Right forelimb (tissue), 1 donor: ENCODE data around the gene PCDH15.
"Not testable (repeated sequence)": the region's sequence is repeated elsewhere in the genome, so short reads cannot be mapped to it uniquely, and the experiment has no call there.

Experiments used
- DNase-seq: peaks from one replicate; pipeline ENCODE4 v3.0.0-alpha.2; 2018

Gene PCDH15

DNA sequence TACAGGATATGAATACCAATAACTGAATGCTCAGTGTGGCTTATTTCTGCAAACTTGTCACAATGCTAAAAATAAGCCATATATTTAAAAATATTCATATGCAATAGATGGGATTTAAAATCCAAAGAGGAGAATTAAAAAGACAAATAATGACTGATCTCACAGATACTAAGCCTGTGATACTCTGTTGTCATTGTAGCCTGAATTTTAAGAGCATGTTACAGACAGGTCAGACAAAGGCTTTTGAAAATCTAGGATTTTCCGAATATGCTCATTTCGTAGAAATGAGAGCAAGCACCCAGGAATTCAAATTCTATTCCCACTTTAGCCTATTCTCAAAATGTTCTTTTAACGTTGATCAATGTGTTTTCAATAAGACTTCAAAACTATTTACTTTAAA is 269.7 kb downstream of the PCDH15 start:
- DNase-seq: no peak

DNA sequence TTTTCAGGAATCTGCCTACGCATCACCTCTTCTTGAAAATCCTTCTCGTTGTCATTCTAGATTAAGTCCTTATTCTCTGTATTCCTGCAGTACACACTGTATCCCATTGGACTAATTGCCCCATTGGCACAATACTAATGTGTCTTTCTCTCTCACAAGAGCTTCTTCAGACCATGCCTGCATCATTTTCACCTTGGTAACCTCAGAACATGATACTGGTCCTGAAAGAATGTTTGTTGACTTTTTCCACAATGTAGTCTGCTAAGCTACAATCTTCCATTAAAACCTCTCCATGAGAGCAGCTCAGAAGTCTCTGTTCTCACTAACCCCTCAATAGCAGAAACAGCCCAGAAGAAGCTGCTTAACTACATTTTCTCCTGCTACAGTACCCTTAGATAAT is 270.7 kb downstream of the PCDH15 start:
- no peak for DNase-seq

DNA sequence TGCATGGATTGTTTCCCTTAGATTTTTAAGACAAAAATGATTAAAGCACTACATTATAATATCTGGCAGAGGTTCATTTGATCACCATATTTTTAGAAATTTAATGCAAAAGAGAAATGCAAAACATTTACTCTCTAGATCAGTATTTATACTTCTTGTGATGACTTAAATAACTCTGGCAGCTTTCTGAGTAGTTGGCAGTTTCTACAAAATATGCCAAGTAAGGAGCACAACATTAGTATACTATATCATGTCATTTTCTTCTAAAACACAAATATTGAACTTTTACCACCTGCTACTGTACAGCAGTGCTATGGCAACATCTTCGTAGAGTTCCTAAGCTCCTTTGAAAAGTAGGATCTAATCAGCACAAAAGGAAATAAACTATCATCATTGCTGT is 275.2 kb downstream of the PCDH15 start:
- DNase-seq: no peak

DNA sequence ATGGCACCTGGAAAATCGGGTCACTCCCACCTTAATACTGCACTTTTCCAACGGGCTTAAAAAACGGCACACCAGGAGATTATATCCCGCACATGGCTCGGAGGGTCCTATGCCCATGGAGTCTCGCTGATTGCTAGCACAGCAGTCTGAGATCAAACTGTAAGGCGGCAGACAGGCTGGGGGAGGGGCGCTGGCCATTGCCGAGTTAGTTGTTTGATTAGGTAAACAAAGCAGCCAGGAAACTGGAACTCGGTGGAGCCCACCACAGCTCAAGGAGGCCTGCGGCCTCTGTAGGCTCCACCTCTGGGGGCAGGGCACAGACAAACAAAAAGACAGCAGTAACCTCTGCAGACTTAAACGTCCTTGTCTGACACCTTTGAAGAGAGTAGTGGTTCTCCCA is 285.8 kb downstream of the PCDH15 start:
- DNase-seq: not testable (repeated sequence)

DNA sequence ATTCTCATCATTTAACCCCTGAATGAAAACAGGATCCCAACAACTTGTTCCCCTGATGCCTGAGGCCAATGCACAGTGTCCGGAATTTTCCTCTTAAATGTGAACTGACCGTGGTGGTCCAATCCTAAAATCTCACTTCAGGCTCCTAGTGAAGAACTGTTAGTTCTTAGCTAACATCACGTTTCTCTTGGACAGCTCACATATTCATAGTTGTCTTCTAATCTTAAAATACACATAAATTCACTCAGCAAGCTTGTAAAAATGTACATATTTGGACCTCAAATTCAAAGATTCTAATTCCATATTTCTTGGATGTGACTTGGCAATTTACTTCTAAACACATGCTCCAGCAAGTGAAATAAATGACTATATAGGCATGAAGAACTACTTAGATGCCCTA is 297.2 kb downstream of the PCDH15 start:
- DNase-seq: no peak

DNA sequence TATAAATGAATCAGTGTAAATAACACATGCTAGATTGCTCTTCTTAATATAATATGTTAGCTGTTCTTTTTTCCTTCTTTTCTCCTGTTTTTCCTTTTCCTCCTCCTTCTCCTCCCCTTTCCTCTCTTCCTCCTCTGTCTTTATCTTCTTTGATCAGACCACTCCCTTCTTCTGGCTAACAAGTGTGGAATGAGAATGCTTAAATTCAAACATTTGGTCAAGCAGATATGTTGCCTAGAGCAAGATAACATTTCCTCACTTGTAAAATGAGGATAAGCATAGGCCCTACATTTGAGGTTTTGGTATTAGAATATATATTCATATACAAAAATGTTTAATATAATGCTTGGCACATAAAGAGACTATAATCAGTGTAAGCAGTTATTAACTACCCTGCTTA is 299.1 kb downstream of the PCDH15 start:
- no peak for DNase-seq

DNA sequence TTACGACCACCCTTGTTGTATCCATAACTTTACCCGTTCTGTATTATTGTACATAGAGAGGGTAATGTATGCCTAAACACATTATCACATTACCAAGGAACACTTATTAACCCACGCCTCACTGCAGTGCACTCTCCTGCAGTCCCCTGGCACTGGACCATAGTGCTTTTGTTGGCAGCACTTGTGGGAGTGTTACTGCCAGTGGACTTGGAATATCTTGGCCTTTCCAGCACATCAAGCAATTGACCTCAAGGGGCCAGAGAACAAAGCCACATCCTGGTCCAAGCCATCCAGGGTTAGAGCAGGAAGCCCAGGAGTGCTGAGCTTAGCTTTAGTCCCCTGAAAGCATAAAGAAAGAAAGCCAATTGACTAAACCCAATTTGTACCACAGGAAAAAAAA is 304.2 kb downstream of the PCDH15 start:
- DNase-seq: no peak

DNA sequence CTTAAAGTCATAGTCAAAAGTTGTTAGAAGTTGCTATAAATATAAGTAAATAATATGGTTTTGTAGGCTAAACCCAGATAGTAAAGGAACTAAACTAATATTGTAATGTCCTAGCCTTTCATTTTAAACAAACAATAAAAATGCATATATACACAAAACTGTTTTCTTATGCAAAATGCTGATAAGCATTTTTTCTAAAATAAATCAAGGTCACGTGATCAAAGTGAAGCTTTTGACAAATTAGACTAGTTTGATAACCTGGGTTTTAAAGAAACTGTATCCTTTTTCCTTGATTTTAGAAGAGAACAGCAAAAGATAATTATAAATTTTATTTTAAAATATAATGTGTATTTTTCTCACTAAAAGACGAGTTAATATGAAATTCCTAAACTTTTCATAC is 313.3 kb downstream of the PCDH15 start:
- DNase-seq: no peak

DNA sequence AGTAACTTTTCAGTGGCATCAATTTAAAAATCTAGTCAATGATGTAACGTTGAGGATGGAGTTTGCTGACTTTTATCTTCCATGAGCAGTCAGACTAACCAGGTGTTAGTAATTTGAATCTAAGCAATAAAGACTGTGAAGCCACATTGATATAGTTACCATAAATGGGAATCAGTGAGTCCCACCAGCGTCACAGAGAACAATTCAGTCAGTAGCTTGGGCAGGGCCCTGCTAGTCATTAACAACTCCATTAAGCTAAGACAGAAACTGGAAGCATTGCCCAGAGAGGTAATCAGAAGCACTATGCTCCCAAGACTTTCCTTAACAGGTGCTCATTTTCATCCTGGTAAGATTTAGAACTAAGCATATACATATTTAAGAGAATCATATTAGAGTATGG is 315.1 kb downstream of the PCDH15 start:
- no peak for DNase-seq

DNA sequence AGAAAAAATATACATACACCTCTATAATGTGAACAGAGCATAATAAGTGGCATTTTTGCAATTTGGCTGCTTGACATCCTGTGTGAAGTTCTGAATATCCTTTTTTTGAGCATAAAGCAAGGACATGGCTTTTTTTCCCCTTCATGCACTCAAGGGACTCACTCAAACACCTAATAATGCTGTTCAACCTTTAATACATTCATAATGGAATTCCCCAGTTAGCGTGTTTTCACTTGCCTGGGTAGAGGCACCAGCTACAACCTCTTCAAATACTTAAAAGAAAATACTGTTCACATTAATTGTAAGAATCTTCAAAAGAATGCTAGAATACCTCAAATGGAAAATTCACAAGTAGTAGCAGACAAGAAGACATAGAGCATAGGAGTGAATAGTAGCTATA is 316.8 kb downstream of the PCDH15 start:
- no peak for DNase-seq

DNA sequence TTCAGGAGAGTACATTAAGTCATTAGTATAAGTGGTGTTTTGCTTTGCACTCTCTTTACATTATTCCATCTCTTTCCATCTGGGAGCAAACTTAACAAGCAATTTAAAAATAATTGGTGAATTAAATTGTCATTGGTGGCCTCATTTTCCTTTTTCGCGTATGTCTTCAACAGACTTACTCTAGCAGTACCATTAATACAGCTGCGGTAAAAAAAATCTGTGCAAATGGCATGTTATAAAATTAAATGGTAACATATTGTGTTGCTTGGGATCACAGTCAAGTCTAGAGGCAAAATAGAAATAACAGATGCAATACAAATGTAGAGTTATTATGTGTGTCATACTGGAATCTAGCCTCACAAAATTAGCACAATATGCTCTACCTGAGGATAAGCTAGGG is 322.4 kb downstream of the PCDH15 start:
- no peak for DNase-seq

DNA sequence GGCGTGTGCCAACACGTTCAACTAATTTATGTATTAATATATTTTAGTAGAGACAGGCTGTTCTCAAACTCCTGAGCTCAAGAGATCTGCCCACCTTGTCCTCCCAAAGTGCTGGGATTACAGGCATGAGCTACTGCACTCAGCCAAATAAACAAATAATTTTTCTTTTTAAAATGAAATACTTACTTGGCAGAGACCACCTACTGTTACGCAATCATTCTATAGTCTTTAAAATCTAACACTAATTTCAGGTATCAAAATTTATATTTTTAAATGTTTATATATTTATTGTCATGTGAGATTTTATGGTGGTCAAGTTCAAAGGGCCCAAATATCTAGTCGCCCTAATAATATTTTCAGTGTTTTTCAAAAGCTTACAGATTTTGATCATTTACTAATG is 323.3 kb downstream of the PCDH15 start:
- DNase-seq: no peak

DNA sequence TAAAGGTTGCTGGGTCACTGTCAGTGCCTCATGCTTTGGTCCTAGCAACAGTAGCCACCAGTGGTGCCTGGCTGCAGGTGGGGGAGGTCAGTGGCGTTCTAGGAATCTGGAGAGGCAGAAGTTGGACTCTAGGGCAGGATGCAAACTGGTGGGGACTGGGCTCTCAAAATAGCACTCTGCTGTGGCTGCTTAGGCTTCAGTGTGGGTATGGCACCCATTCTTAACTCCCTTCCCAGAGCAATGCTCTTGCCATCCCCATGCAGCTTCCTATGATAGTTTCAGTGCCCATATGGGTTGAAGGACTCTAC is 330.8 kb downstream of the PCDH15 start:
- DNase-seq: no peak

DNA sequence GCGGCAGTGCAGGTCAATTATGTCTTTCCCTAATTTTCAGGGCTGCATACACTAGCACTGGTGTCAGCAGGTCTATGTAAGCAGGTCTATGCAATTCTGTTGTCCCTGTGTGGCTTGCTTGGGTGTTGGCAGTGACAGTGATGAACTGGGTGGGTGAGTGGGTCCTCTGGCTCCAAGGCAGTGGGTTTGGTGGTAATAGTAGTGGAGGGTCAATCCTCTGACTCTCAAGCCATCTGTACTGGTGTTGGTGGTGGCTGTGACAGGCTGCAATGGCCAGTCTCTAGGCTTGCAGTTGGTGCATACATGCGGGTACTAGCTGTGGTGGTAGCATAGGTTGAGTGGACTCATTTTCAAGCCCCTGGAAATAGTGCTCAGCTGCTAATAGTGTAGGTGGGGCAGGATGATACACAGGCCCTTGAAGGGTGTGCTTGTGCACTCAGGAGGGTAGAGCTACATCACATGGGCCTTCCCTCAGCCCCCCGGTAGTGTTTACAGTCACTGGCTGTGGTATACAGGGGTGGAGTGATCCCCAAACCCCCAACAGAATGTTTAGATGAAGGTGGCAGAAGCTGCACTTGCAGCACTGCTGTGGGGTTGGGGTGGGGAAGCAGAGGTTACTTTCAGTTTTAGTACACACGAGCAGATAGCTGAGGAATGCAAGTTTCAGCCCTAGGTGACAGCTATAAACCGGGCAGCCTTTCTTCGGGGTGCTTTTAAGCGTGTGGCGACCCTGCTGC is 331.3 kb downstream of the PCDH15 start:
- no peak for DNase-seq

DNA sequence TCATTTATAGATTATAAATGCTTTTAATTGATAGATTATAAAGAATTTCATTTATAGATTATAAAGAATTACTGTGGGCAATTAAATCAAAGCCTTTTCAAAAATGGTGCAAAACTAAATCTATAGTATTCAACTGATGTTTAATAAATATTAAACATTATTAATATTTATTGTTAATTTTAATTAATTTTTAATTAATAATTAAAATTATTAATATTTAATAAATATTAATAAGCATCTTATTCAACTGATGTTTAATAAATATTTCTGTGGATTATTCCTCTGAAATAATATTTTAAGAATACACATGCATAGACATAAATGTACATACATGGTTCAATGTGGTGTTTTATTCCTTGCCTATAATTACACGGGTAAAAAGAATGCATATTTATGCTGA is 346.8 kb downstream of the PCDH15 start:
- DNase-seq: no peak

DNA sequence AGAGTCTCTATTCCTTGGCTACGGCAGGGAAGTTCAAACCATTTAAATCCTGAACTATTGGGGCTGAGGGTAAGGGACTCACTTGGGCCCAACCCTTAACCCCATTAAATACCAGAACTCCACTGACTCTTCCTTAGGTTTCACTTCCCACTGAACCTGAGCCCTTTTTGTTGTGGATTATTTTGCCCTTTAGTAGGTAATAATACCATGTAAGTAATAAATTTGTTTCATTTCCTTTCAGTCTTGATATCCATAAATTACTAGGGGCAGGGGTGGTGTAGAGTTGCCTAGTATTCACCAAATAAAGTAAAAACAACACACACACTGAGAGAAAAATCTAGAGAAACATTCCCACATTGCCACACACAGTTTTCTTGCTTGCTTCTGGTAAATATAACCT is 352.0 kb downstream of the PCDH15 start:
- DNase-seq: no peak

DNA sequence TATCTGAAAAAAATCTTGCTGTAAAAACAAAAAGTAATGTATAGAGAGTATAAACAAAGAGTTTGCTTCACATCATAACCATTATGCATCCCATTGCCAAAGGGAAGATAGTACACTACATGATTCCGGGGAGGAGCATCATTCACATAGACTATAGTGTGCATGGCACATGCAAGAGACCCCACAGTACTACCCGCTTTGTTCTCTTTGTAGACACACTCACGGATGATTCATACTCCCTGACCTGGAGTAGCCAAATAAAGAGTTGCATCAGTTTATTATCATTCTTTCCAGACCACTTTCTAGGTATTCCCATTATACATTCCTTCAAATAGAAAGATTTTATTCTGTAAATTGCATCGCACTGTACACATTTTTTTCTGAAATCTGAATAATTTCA is 356.9 kb downstream of the PCDH15 start:
- no peak for DNase-seq

DNA sequence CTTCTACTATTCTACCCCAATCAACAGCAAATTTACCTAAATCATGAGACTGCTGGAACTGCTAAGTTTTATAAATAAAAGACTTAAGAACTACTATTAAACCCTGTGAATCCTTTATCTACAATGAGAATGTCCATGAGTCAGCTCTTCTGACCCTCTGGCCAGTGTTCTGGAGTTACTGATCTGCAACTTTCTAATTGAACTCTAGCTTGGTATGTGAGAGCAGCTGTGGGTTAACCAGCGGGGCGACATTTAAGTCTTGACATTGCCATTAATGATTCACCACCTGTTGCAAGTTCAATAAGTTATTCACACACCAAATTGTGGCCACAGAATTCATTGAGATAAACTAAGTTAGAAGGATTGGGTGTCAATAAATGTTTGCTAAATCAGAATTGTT is 359.8 kb downstream of the PCDH15 start:
- DNase-seq: no peak

DNA sequence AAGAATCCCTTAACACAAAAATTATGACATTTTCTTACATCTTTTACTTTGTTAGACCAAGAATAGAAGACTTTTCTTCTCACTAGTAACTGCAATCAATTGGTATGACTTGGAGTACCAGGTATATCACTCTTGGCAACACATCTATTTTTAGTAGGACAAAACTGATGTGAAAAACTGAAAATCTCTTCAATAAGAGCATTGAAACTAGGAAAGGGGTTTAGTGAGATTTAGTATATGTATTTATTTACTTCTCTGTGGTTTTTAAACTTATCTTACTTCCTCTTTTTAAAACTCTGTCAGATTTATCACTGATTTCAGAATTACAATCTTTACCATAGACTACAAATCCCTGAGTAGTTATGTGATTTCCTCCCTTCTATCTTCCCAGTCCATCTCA is 366.2 kb downstream of the PCDH15 start:
- DNase-seq: no peak

DNA sequence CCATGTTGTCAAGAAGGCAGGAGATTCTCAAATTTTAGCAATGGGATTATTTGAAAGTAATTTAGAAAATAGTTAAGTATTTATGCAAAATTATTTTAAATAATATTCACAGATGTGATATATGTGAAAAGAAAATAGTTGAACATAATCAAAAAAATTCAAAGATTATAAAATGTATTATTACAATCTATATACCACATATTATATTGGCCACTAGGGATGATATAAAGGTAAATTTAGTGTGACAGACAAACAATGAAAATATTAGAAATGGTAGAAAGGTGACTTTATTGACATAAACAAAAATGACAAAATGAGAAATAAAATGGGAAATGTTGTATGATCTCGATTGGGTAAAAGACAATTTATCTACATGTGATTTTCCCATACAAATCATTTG is 385.5 kb downstream of the PCDH15 start:
- DNase-seq: no peak

DNA sequence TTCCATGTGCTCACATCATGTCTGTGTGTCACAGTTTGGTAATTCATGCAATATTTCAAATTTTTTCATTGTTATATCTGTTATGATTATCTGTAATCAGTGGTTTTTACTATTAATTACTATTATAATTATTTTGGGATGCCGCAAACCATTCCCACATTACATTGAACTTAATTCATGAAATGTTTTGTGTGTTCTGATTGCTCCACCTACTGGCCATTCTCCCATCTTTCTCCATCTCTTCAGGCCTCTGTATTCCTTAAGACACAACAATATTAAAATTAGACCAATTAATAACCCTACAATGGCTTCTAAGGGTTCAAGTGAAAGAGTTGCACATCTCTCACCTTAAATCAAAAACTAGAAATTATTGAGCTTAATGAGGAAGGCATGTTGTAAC is 398.5 kb downstream of the PCDH15 start:
- no peak for DNase-seq

DNA sequence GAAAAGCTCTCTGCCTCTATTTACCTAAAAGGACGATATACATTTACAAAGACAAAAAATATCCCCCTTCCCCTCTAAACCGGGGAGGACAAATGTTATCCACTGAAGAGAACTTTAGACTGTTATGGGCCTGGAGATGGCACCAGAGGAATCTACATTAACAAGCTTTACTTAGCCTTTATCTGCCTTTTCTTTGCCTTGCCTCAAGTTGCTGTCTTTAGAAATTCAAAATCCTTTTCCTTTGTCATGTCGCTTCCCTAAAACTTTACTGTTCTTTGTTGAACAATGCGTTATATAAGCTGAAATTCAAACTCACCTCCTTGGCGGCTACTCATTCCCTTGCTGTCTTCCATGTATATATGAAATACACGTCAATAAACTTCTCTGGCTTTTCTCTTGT is 405.0 kb downstream of the PCDH15 start:
- DNase-seq: no peak

DNA sequence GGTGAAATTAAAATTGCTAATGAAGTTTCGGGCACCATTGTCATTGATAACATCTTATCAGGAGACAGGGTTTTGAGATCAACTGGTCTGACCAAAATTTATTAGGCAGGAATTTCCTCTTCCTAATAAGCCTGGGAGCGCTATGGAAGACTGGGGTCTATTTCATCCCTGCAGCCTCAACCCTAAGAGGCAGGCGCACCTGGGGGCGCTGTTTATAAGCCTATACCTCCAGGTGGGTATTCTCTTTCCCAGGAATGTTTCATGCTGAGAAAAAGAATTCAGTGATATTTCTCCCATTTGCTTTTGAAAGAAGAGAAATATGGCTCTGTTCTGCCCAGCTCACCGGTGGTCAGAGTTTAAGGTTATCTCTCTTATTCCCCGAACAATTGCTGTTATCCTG is 406.4 kb downstream of the PCDH15 start:
- not testable (repeated sequence) for DNase-seq

DNA sequence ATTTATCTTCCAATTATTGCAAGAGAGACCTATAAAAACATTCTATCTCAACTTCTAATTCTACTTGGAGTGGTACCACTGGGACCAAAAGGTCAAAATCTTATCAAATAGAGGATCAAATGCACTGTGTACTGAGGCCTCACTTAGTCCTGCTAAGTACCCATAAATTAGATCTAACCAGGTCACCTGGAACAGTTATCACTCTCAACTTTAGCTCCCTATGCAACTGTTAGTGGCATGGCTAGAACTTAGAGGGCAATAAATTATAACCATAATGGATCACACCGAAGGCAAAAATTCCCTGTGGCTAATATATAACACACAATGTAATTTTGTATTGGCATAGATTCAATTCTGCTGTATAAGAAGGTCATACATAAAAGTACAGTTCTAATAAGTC is 428.9 kb downstream of the PCDH15 start:
- DNase-seq: no peak

DNA sequence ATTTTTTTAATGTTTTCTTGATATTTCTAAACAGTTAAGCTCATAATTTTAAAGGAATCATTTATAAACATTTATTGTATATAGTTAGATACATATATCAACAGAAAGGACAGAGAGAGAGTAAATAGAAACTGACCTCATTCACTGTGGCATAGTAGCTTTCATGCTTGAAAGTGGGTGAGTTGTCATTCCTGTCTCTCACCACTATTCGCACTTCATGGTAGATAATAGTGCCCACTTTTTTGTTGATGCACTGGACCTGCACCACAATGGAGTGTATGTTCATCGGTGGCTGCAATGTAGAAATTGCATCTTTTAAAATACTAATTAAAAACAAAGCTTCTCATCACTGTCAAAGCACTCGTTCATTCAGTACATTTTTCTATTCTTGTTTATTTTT is 432.0 kb downstream of the PCDH15 start:
- DNase-seq: no peak

DNA sequence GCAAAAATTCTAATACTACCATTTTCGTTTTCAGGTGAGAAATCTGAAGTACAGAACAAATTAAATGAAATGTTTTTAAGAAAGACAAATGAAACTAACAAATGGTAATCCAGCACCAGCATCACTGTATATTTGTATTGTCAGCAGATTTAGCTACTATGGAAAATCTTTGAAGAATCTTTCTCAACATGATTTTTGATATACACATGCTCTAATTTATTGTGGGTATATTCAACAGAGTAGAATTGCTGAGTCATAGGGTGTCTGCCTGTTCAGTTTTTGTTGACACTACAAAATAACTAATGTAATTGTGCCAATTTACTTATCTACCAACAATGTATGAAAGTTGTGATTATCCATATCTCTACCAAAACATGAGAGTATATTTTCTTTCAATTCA is 437.6 kb downstream of the PCDH15 start:
- no peak for DNase-seq
